ENCODE measurements around the gene ZNF710. TPM values are rescaled to one million over a fixed set of nuclear protein-coding genes. Genes with fewer than 3 reads are reported as not detected.
A peak's percentile ranks its signal among the peaks of the same experiment; 100 is the strongest.

Gene ZNF710
- total RNA-seq, 4 donors from 2014 or later: 7.3 to 13.2 (median 11.4) TPM

- TF ChIP-seq EP300 (IDR thresholded peaks at IDR 0.05): no peak
- TF ChIP-seq CTCF (IDR thresholded peaks at IDR 0.05): no peak
- no peak for TF ChIP-seq POLR2AphosphoS5 (IDR thresholded peaks at IDR 0.05)
- TF ChIP-seq POLR2A (IDR thresholded peaks at IDR 0.05): no peak
- Histone ChIP-seq H3K36me3 (no peaks in the 10 kb centered on the region), H3K4me1 (peaks cover 0 to 19% (median 5%) of the 10 kb centered on the region in 3 donors), H3K27ac (no peak overlapping the region), H3K4me3 (no peak overlapping the region), H3K9me3 (peaks cover 0 to 8% (median 0%) of the 10 kb centered on the region in 3 donors), H3K27me3 (no peaks in the 10 kb centered on the region)
- no peak for ATAC-seq
- WGBS, 2 donors (ENCODE audit: low coverage in 1 of 2): 65% methylated on average over 3 of the region's 4 CpGs; no CpG with 5 or more reads in 1 of the 2 donors
These were observed 15.6 kb downstream of the ZNF710 start for GRCh38 chr15:90016721-90017120.

GRCh38 chr15:90018216-90018831, 17.2 kb downstream of the ZNF710 start:
- Histone ChIP-seq H3K4me1 (peaks cover 0 to 19% (median 5%) of the 10 kb centered on the region in 3 donors), H3K27ac (no peak overlapping the region), H3K9me3 (no peaks in the 10 kb centered on the region), H3K36me3 (no peaks in the 10 kb centered on the region), H3K4me3 (no peak overlapping the region), H3K27me3 (no peaks in the 10 kb centered on the region)
- TF ChIP-seq CTCF (IDR thresholded peaks at IDR 0.05): no peak
- no peak for TF ChIP-seq POLR2A (IDR thresholded peaks at IDR 0.05)
- TF ChIP-seq POLR2AphosphoS5 (IDR thresholded peaks at IDR 0.05): no peak
- TF ChIP-seq EP300 (IDR thresholded peaks at IDR 0.05): no peak
- ATAC-seq: no peak
- WGBS, 2 donors (ENCODE audit: low coverage in 1 of 2): 93 to 100% methylated on average over 2 to 12 of the region's 17 CpGs

GRCh38 chr15:90019611-90020010, 18.5 kb downstream of the ZNF710 start:
- WGBS, 2 donors (ENCODE audit: low coverage in 1 of 2): 75% methylated on average over 4 to 7 of the region's 8 CpGs
- Histone ChIP-seq H3K4me3 (no peak overlapping the region), H3K4me1 (peaks cover 0 to 24% (median 5%) of the 10 kb centered on the region in 3 donors), H3K9me3 (no peaks in the 10 kb centered on the region), H3K27ac (peak overlapping the region in 3 of 4 donors; percentile 41 to 71 (median 60)), H3K36me3 (no peaks in the 10 kb centered on the region), H3K27me3 (no peaks in the 10 kb centered on the region)
- ATAC-seq: no peak
- TF ChIP-seq POLR2AphosphoS5 (IDR thresholded peaks at IDR 0.05) (no peak), CTCF (IDR thresholded peaks at IDR 0.05) (no peak), POLR2A (IDR thresholded peaks at IDR 0.05) (no peak), EP300 (IDR thresholded peaks at IDR 0.05) (no peak)

GRCh38 chr15:90020021-90020735, 19.1 kb downstream of the ZNF710 start:
- Histone ChIP-seq H3K4me1 (peaks cover 0 to 29% (median 5%) of the 10 kb centered on the region in 3 donors), H3K27me3 (no peaks in the 10 kb centered on the region), H3K27ac (peak overlapping the region in 3 of 4 donors; percentile 41 to 71 (median 60)), H3K4me3 (no peak overlapping the region), H3K36me3 (no peaks in the 10 kb centered on the region), H3K9me3 (no peaks in the 10 kb centered on the region)
- ATAC-seq: peak; percentile 64
- WGBS, 2 donors (ENCODE audit: low coverage in 1 of 2): 68 to 91% methylated on average over 4 to 8 of the region's 18 CpGs
- TF ChIP-seq CTCF (IDR thresholded peaks at IDR 0.05): no peak
- TF ChIP-seq EP300 (IDR thresholded peaks at IDR 0.05): no peak
- no peak for TF ChIP-seq POLR2AphosphoS5 (IDR thresholded peaks at IDR 0.05)
- no peak for TF ChIP-seq POLR2A (IDR thresholded peaks at IDR 0.05)
